ENCODE measurements around the gene EMC7.
"Not testable (repeated sequence)": the region's sequence is repeated elsewhere in the genome, so short reads cannot be mapped to it uniquely, and the experiment has no call there.

The EMC7 gene

DNA sequence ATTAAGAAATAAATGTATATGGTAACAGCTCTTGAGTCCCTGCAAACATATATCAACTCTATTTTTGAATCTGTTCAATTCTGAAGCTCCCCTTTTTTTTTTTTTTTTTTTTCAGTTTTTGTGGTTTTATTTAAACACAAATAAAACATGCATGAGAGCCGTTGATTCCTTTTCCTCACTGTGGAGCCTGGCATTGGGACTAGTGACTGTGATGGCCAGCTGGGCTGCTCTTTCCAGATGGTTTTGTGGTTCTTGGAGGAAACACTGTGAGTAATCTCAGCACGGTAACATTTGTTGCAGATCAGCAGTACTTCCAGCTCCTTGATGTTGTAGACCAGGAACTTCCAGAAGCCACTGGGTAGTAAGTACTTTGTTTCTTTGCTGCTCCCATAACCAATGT lies 15.9 kb downstream of the EMC7 start:
- DNase-seq, result no peak

DNA sequence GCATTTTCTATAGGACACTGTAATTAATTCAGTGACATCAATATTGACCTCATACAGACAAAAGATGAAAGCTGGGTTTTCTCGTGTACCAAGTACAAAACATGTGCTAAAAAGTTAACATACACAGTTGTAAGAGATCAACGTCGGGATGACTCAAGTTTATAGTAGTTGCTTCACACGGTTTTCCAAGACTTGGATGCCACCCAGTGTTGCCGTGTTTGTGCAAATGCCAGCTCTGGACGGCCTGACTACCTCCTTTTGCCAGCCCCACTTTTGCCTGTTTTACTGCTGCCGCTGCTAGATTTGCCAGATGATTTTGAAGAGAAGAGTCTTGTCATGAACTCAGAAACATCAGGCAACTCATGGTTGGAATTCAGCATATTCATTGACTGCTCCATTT lies 17.6 kb downstream of the EMC7 start:
- peak in 11 of 56 donors; percentile 1 to 24 (median 7) for DNase-seq

DNA sequence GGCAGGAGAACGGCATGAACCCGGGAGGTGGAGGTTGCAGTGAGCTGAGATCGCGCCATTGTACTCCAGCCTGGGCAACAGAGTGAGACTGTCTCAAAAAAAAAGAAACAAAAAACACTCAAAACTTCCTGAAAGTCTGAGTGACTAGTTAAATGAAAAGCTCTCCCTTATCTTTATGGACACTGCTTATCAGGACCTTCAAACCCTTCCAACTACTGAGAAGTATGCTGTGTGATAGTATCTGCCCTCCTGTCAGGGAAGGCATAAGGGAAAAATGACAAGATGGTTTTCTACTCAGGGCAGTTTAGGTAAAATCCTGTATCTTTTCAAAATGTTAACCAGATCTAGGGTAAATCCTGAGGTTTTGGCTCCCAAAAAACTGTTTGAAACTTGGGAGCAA lies 21.8 kb downstream of the EMC7 start:
- DNase-seq, result no peak

DNA sequence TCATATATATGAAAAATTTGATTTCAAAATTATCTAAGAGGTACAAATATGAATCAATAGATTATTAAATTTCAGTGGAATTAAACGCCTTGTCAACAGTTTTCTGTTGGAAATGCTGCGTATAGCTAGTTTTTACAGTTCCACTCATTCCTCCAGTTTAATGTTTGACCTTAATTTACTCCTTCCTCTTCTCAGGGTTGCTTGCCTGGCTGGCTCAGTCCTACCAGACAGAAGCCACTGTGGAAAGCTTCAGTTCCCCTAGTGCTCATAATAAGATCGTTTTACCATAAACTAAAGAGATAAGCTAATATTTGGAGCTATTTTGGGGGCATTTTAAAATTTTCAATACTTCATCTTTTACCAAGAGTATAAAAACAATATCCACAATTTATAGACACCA lies 22.8 kb downstream of the EMC7 start:
- no peak for DNase-seq

DNA sequence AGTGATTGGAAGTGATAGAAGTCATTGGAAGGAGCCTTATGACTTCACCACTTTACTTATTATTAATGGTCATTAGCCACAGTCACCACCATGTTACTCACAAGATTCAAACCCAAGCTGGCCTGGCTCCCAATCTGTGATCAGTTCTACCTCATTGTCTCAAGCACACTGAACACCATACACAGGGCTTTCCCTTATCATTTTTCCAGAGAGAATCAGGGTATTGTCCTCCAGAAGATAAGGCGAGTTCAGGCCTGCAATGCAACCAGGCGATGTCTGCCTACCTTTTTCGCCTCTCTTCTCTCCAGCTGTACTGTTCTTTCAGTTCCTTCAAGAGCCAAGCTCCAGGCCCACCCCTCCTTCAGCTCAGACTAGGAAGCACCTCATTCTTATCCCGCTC lies 24.9 kb downstream of the EMC7 start:
- DNase-seq, result no peak

DNA sequence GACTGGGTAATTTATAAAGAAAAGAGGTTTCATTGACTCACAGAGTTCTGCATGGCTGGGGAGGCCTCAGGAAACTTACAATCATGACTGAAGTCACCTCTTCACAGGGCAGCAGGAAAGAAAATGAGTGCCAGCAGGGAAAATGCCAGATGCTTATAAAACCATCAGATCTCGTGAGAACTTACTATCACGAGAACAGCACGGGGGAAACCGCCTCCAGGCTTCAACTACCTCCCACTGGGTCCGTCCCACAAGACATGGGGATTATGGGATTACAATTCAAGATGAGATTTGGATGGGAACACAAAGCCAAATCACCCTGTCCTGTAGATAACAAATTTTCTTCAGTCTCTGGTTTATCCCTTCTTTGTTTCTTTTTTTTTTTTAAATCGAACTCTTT lies 31.7 kb downstream of the EMC7 start:
- DNase-seq, result no peak

DNA sequence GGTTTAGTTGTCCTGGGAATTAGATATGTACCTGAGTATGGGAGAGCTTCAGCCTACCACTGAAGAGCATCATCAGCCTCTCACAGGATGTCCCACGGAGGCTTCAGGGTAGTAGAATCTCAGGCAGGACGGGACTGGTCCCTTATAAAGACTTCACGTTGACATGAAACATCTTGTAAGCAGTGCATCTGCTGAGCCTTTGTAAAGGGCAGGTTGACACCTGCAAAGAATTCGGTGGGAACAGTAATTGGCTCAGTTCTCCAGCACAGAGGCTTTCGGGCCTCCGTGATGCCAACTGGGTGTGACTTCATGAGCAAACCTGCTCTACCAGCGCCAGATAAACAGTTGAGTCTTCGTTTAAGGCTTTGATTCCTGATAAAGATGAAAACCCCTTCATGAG lies 35.7 kb downstream of the EMC7 start:
- no peak for DNase-seq

DNA sequence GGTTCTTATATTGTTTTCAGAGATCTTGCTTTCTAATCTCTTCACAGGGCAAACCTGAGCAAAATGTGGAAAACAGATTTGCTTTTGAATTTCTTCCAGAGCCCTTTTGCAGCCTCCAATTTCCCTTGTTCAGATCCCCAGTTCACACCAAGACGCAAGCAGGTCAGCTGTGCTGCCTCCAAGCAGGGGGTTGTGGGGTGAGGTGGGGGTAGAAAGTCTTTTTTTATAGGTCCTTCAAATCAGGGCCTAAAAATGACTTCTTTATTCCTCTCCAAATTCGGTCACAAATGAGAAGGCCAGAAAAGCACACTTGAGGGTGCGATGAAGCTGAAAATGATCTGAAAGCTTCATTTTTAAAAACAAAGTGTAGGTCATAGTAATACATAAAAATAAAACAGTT lies 36.4 kb downstream of the EMC7 start:
- no peak for DNase-seq

DNA sequence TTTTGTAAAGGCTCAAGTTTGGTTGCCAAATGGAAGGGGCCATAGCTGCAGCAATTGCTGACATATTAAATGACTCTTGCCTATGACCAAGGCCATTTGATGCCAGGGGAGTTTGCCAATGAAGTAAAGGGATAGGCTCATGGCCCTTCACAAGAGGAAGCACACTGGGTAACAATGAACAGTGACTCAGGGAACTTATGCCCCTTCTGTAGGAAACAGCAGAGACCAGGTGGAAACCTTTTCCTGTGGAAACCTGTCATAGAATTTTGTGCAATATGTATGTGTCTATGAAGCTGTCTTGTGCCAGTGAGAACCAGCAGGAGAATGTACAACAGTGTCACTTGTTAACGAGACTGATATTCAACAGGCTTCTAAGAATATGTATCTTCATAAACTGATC lies 37.2 kb downstream of the EMC7 start:
- no peak for DNase-seq

DNA sequence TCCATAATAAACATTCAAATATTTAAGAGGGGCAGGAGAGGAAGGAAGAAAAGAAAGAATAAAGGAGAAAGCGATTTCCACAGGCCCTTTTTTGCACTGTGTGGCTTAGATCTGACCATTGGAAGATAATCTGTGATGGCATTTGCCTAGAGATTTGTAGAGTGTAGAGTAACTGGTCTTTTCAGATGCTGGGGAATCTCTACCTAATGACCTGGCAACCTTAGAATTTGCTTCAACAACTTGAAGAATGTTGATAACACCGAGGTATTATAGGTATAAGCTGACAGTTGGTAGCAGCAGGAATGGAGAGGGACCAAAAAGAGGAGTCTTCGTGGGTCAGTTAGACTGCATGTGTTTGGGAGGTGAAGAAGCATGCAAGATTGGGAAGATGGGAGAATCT lies 41.7 kb downstream of the EMC7 start:
- no peak for DNase-seq

DNA sequence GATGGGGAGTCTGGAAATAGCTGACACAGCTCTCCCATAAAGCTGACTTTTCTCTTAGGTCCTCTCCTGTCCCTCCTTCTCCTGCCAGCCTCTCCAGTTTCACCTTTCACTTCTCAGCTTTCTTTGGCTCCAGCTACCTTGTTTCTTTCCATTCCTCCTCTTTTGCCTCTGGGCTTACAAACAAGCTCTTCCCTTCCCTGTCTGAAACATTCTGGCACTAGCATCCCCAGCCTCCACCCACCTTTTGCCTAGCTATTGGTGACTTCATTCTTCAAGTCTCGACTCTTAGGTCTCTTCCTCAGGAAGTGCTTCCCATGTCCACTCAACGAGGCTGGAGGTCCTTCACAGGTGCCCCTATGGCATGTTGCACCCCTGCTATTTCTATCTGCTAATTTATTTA lies 42.2 kb downstream of the EMC7 start:
- DNase-seq, result no peak

DNA sequence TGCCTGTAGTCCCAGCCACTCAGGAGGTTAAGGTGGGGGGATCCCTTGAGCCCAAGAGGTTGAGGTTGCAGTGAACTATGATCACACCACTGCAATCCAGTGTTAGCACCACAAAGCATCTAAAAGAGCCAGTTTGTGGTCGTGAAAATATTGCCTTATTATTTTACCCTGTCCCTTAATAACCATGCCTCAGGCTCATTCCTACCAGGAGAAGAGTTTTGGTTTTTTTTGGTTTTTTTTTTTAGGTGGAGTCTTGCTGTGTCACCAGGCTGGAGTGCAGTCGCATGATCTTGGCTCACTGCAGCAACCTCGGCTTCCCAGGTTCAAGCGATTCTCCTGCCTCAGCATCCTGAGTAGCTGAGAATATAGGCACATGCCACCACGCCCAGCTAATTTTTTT lies 44.8 kb downstream of the EMC7 start:
- DNase-seq, result no peak

DNA sequence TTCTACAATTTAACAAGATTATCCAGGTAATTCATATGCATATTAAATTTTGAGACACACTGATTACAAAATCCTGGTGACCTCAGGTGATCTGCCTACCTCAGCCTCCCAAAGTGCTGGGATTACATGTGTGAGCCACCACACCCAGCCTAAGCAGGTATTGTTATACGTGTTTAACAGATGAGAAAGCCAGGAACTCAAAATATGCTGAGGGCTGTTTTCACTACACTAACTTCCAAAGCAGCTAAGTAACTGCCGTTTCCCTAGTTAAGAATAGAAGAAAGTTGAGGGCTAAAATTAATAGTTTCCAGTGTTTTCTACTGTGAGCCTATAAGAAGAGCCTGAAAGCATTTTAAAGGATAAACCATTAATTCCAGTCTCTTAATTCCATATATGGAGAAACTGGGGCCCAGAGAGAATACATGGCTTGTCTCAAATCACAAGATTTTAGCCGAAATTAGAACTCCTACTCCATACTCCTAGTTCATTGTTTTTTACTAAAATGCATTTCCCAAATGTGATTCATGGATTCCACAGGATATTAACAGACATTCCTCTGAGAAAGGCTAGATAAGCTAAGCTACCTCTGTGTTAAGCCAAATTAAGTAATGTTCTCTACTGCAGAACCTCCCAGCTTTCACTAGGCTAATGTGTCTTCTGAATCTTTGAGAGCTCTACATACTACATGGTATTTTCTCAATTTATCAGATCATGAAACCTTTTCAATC lies 45.6 kb downstream of the EMC7 start:
- DNase-seq, result no peak

DNA sequence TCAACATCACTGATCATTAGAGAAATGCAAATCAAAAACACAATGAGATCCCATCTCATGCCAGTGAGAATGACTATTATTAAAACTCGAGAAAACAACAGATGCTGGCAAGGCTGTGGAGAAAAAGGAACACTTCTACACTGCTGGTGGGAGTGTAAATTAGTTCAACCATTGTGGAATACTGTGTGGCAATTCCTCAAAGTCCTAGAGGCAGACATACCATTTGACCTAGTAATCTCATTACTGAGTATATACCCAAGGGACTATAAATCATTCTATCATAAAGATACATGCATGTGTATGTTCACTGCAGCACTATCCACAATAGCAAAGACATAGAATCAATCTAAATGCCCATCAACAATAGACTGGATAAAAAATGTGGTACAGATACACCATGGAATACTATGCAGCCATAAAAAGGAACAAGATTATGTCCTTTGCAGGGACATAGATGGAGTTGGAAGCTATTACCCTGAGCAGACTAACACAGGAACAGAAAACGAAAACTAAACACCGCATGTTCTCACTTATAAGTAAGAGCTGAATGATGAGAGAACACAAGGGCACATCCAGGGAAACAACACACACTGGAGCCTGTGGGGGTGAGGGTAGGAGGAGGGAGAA lies 47.5 kb downstream of the EMC7 start:
- DNase-seq, result no peak

DNA sequence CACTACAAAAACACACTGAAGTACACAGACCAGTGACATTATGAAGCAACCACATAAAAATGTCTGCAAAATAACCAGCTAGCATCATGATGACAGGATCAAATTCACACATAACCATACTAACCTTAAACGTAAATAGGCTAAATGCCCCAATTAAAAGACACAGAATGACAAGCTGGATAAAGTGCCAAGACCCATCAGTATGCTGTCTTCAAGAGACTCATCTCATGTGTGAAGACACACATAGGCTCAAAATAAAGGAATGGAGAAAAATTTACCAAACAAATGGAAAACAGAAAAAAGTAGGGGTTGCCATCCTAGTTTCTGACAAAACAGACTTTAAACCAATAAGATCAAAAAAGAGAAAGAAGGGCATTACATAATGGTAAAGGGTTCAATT lies 51.3 kb downstream of the EMC7 start:
- not testable (repeated sequence) for DNase-seq

DNA sequence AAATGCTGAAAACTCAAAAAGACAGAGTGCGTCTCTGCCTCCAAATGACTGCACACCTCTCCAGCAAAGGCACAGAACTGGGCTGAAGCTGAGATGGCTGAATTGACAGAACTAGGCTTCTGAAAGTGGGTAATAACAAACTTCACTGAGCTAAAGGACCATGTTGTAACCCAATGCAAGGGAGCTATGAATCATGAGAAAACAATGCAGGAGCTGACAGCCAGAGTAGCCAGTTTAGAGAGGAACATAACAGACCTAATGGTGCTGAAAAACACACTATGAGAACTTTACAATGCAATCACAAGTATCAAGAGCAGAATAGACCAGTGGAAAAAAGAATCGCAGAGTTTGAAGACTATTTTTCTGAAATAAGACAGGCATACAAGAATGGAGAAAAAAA lies 52.5 kb downstream of the EMC7 start:
- no peak for DNase-seq

DNA sequence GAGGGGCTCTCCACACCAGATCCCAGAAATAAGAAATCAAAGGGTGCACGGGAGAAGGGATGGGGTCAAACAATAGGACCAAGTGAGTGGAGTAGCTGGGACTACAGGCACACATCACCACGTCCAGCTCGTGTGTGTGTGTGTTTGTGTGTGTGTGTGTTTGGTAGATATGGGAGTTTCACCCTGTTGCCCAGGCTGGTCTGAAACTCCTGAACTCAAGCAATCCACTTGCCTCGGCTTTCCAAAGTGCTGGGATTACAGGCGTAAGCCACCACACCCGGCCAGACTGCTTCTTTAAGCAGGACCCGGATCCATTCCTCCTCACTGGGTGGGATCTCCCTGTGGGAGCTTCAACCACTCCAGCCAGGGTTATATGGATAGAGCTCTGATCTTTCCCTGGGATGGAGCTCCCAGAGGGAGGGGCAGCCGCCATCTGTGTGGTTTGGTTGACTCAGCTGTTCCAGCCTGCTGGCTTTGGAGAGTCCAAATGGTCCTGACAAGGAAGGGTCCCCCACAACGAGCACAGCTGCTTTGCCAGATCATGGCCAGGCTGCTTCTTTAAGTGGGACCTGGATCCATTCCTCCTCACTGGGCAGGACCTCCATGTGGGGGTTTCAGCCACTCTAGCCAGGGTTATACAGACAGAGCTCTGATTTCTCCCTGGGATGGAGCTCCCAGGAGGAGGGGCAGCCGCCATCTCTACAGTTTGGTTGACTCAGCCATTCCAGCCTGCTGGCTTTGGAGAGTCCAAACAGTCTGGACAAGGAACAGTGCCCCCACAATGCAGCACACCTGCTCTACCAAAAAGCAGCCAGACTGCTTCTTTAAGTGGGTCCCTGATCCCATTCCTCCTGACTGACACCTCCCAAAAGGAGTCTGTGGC lies 53.5 kb downstream of the EMC7 start:
- DNase-seq, result no peak

DNA sequence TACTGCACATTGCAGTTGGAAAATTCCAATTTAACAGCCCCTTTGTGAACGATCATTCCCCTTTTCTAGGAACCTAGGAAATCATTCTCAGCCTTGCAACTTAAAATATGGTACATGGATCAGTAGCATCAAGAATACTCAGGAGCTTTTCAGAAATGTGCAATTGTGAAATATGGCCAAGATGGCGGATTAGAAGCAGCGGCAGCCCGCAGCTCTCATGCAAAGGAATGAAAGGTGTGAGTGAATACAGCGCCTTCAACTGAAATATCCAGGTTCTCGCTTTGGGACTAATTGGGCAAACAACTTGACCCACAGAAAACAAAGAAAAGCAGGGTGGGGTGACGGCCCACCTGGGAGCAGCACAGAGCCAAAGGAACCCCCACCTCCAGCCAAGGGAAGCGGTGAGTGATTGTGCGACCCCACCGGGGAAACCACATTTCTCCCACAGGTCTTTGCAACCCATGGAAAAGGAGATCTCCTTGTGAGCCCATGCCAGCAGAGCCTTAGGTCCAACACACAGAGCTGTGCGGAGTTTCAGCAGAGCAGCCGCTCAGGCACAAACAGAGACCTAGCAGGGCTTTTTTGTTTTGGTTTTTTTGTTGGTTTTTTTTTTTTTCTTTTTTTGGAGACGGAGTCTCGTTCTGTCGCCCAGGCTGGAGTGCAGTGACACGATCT lies 55.1 kb downstream of the EMC7 start:
- DNase-seq, result no peak

DNA sequence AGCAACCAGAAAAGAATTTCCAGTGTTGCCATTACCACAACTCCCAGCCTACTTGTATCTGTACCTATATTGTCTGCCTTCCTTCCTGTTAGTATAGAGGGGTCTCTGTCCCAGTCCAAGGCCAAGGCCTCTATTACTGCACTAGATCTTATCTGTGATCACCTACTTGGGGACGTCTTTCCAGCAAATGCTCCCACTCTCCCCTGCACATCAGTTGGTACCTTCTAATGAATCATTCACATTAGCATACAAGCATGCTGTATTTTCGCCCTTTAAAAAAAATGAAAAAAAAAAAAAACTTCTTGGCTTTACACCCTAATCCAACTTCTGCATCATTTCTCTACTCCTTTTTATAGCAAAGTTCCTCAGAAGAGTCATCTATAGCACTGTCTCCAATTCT lies 57.8 kb downstream of the EMC7 start:
- peak in 4 of 56 donors; percentile 2 to 19 (median 2) for DNase-seq

DNA sequence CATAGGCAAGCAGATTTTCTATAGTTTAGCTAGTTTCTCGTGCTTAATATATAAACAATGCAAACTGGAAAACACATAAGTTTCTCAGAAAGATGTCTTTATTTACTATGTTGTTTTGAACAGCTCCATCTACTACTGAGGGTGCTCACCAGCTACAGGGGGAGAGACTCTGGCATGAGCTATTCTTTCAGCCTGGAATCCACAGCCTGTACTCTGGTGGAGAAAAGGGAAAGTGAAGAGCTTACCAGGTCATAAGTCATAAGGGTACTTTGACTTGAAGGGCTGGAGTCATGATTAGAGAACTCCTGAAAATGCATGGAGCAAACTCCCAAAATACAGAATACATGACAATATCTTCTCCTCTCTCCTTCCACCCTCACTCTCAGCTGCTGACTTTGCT lies 58.3 kb downstream of the EMC7 start:
- no peak for DNase-seq

DNA sequence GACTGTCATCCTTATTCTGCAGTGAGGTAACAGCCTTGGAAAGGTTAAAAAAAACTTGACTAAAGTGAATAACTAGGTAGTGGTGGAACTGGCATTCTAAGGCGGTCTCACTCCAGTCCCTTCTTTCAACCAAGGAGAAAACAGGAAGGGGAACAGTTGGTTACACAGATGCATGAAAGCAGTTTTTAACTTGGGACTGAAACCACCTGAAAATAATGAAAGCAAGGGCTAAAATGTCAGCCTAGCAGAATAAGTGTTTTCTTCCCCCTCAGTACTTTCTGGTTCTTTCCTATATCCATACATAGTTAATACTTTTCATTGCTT lies 61.9 kb downstream of the EMC7 start:
- DNase-seq, result no peak

Measured in nucleus accumbens (tissue), 56 donors.